ENCODE data around the gene FGF2.
A peak's percentile ranks its signal among the peaks of the same experiment; 100 is the strongest.

The FGF2 gene

GRCh38 chr4:122895336-122895995, 68.8 kb downstream of the FGF2 start:
- H3K4me3 ChIP-seq (ENCODE audit: low read length), result no peak overlapping the region
- DNase-seq (ENCODE audit: low read depth), result no peak
- TF ChIP-seq CTCF (conservative IDR thresholded peaks at IDR 0.05; ENCODE audit: low read depth, low read length), result no peak

- DNase-seq (ENCODE audit: low read depth), result no peak
- no peak overlapping the region for H3K4me3 ChIP-seq (ENCODE audit: low read length)
- TF ChIP-seq CTCF (conservative IDR thresholded peaks at IDR 0.05; ENCODE audit: low read depth, low read length), result no peak
Measured at GRCh38 chr4:122896270-122896669, 69.6 kb downstream of the FGF2 start.

- peak; percentile 92 for DNase-seq (ENCODE audit: low read depth)
- H3K4me3 ChIP-seq (ENCODE audit: low read length), result no peak overlapping the region
- TF ChIP-seq CTCF (conservative IDR thresholded peaks at IDR 0.05; ENCODE audit: low read depth, low read length), result no peak
Measured at GRCh38 chr4:122898370-122899150, 71.9 kb downstream of the FGF2 start.

- TF ChIP-seq CTCF (conservative IDR thresholded peaks at IDR 0.05; ENCODE audit: low read depth, low read length), result no peak
- no peak overlapping the region for H3K4me3 ChIP-seq (ENCODE audit: low read length)
Measured at GRCh38 chr4:122899682-122900081, 73.1 kb downstream of the FGF2 start.

GRCh38 chr4:122900314-122900713, 73.7 kb downstream of the FGF2 start:
- TF ChIP-seq CTCF (conservative IDR thresholded peaks at IDR 0.05; ENCODE audit: low read depth, low read length), result no peak
- no peak overlapping the region for H3K4me3 ChIP-seq (ENCODE audit: low read length)
- DNase-seq (ENCODE audit: low read depth), result peak; percentile 50

More at GRCh38 chr4:122899682-122900081, 73.1 kb downstream of the FGF2 start:
- no peak for DNase-seq (ENCODE audit: low read depth)

GRCh38 chr4:122901247-122902010, 74.8 kb downstream of the FGF2 start:
- TF ChIP-seq CTCF (conservative IDR thresholded peaks at IDR 0.05; ENCODE audit: low read depth, low read length), result no peak
- DNase-seq (ENCODE audit: low read depth), result no peak
- no peak overlapping the region for H3K4me3 ChIP-seq (ENCODE audit: low read length)
